Neural cell (in vitro differentiated cells): ENCODE results near the gene RGR.

ENCODE experiments used
- CTCF ChIP-seq: fragments of 450-650 bp; IDR thresholded peaks from 2 replicates; pipeline ENCODE4 v1.5.1; 2014; ENCODE audit warnings: antibody characterized with exemption, mild to moderate bottlenecking, moderate library complexity; ENCODE audit not compliant: poor library complexity, severe bottlenecking
- EP300 ChIP-seq: fragments of 450-650 bp; conservative IDR thresholded peaks from 2 replicates; pipeline ENCODE4 v1.6.1; 2014; ENCODE audit warnings: antibody characterized with exemption, mild to moderate bottlenecking, moderate library complexity; ENCODE audit not compliant: poor library complexity, severe bottlenecking
- EZH2 ChIP-seq: fragments of 200-600, 300-800 bp; shearing (Covaris generic), sonication (generic); IDR thresholded peaks from 2 replicates; pipeline ENCODE4 v1.6.1; 2014; ENCODE audit warnings: antibody characterized with exemption, low read length, borderline replicate concordance, mild to moderate bottlenecking; ENCODE audit not compliant: insufficient read depth, poor library complexity, severe bottlenecking
- POLR2AphosphoS5 ChIP-seq: IDR thresholded peaks from 2 replicates; pipeline ENCODE4 v1.6.1; 2012
- RAD21 ChIP-seq: fragments of 450-650 bp; conservative IDR thresholded peaks from 2 replicates; pipeline ENCODE4 v1.6.1; 2014; ENCODE audit warnings: antibody characterized with exemption, mild to moderate bottlenecking, moderate library complexity
- SMC3 ChIP-seq: fragments of 450-650 bp; conservative IDR thresholded peaks from 2 replicates; pipeline ENCODE4 v1.6.1; 2014; ENCODE audit warnings: antibody characterized with exemption, mild to moderate bottlenecking, moderate library complexity; ENCODE audit not compliant: poor library complexity

- no peak for TF ChIP-seq CTCF
- TF ChIP-seq SMC3, result no peak
- no peak for TF ChIP-seq EP300
- TF ChIP-seq EZH2, result no peak
- TF ChIP-seq POLR2AphosphoS5, result no peak
- no peak for TF ChIP-seq RAD21
Measured at GRCh38 chr10:84201682-84202081, 43.2 kb upstream of the RGR start.
